Measurements from ENCODE around the gene TSEN34.
"Not testable (repeated sequence)": the region's sequence is repeated elsewhere in the genome, so short reads cannot be mapped to it uniquely, and the experiment has no call there.

The TSEN34 gene

GRCh38 chr19:54190503-54191010, 551 bp upstream of the TSEN34 start:
- Histone ChIP-seq H3K79me2 (ENCODE audit: control insufficient read depth, low read length) (peaks cover 29% of the 10 kb centered on the region), H3K36me3 (ENCODE audit: control insufficient read depth, low read length) (peaks cover 25% of the 10 kb centered on the region)

GRCh38 chr19:54191811-54192453, 824 bp downstream of the TSEN34 start:
- H3K27me3 ChIP-seq (ENCODE audit: control insufficient read depth, low read length): no peaks in the 10 kb centered on the region
- peak overlapping the region; percentile 83 for H3K27ac ChIP-seq (ENCODE audit: low read depth, low read length)
- peak overlapping the region; percentile 85 for H3K4me3 ChIP-seq (ENCODE audit: low read length)
- H4K20me1 ChIP-seq (ENCODE audit: control insufficient read depth, insufficient read depth, low read depth, low read length): peaks cover 4% of the 10 kb centered on the region; the same call in 1 of the 2 replicates
- H3K36me3 ChIP-seq (ENCODE audit: control insufficient read depth, low read length): peaks cover 23% of the 10 kb centered on the region
- H3K9me3 ChIP-seq (ENCODE audit: control insufficient read depth, insufficient read depth, low read length): no peaks in the 10 kb centered on the region
- H3K4me1 ChIP-seq (ENCODE audit: control insufficient read depth, low read length): peaks cover 19% of the 10 kb centered on the region
- H3K4me2 ChIP-seq (ENCODE audit: low read length): peak overlapping the region; percentile 95
- H3F3A ChIP-seq (ENCODE audit: control insufficient read depth, insufficient read depth): no peaks in the 10 kb centered on the region; the same call in 1 of the 2 replicates
- TF ChIP-seq EZH2phosphoT487 (IDR thresholded peaks at IDR 0.05; ENCODE audit: borderline replicate concordance, low read length) (no peak), CTCF (IDR thresholded peaks at IDR 0.05; ENCODE audit: low read depth, low read length, poor library complexity, severe bottlenecking) (no peak)
- peaks cover 29% of the 10 kb centered on the region for H3K79me2 ChIP-seq (ENCODE audit: control insufficient read depth, low read length)
- no peaks in the 10 kb centered on the region for H3K9me2 ChIP-seq (replicated peaks; ENCODE audit: control insufficient read depth, low read length)

More at GRCh38 chr19:54190503-54191010, 551 bp upstream of the TSEN34 start:
- H3F3A ChIP-seq (ENCODE audit: control insufficient read depth, insufficient read depth): no peaks in the 10 kb centered on the region; the same call in 1 of the 2 replicates
- H3K27me3 ChIP-seq (ENCODE audit: control insufficient read depth, low read length): no peaks in the 10 kb centered on the region
- peak overlapping the region; percentile 85 for H3K4me3 ChIP-seq (ENCODE audit: low read length)
- peak overlapping the region; percentile 95 for H3K4me2 ChIP-seq (ENCODE audit: low read length)
- no peaks in the 10 kb centered on the region for H3K9me2 ChIP-seq (replicated peaks; ENCODE audit: control insufficient read depth, low read length)
- H3K27ac ChIP-seq (ENCODE audit: low read depth, low read length): peak overlapping the region; percentile 83
- peaks cover 4% of the 10 kb centered on the region; the same call in 1 of the 2 replicates for H4K20me1 ChIP-seq (ENCODE audit: control insufficient read depth, insufficient read depth, low read depth, low read length)
- no peaks in the 10 kb centered on the region for H3K9me3 ChIP-seq (ENCODE audit: control insufficient read depth, insufficient read depth, low read length)
- H3K4me1 ChIP-seq (ENCODE audit: control insufficient read depth, low read length): peaks cover 19% of the 10 kb centered on the region
- TF ChIP-seq EZH2phosphoT487 (IDR thresholded peaks at IDR 0.05; ENCODE audit: borderline replicate concordance, low read length) (no peak), CTCF (IDR thresholded peaks at IDR 0.05; ENCODE audit: low read depth, low read length, poor library complexity, severe bottlenecking) (no peak)

GRCh38 chr19:54193011-54193410, 1.9 kb downstream of the TSEN34 start:
- Histone ChIP-seq H4K20me1 (ENCODE audit: control insufficient read depth, insufficient read depth, low read depth, low read length) (peaks cover 4% of the 10 kb centered on the region; the same call in 1 of the 2 replicates), H3K27ac (ENCODE audit: low read depth, low read length) (no peak overlapping the region), H3K4me1 (ENCODE audit: control insufficient read depth, low read length) (peaks cover 17% of the 10 kb centered on the region), H3K79me2 (ENCODE audit: control insufficient read depth, low read length) (peaks cover 23% of the 10 kb centered on the region), H3K9me2 (replicated peaks; ENCODE audit: control insufficient read depth, low read length) (no peaks in the 10 kb centered on the region), H3K36me3 (ENCODE audit: control insufficient read depth, low read length) (peaks cover 21% of the 10 kb centered on the region), H3K4me2 (ENCODE audit: low read length) (no peak overlapping the region), H3F3A (ENCODE audit: control insufficient read depth, insufficient read depth) (no peaks in the 10 kb centered on the region; the same call in 1 of the 2 replicates), H3K27me3 (ENCODE audit: control insufficient read depth, low read length) (no peaks in the 10 kb centered on the region), H3K4me3 (ENCODE audit: low read length) (no peak overlapping the region), H3K9me3 (ENCODE audit: control insufficient read depth, insufficient read depth, low read length) (no peaks in the 10 kb centered on the region)
- no peak for TF ChIP-seq EZH2phosphoT487 (IDR thresholded peaks at IDR 0.05; ENCODE audit: borderline replicate concordance, low read length)
- TF ChIP-seq CTCF (IDR thresholded peaks at IDR 0.05; ENCODE audit: low read depth, low read length, poor library complexity, severe bottlenecking): no peak

GRCh38 chr19:54194463-54194862, 3.4 kb downstream of the TSEN34 start:
- not testable (repeated sequence) for H3K9me2 ChIP-seq (replicated peaks; ENCODE audit: control insufficient read depth, low read length); H3K4me3 ChIP-seq (ENCODE audit: low read length); H3K27ac ChIP-seq (ENCODE audit: low read depth, low read length); H3K9me3 ChIP-seq (ENCODE audit: control insufficient read depth, insufficient read depth, low read length); H3K27me3 ChIP-seq (ENCODE audit: control insufficient read depth, low read length); H3K4me2 ChIP-seq (ENCODE audit: low read length); H4K20me1 ChIP-seq (ENCODE audit: control insufficient read depth, insufficient read depth, low read depth, low read length); H3F3A ChIP-seq (ENCODE audit: control insufficient read depth, insufficient read depth)
- Histone ChIP-seq H3K79me2 (ENCODE audit: control insufficient read depth, low read length) (peaks cover 15% of the 10 kb centered on the region), H3K36me3 (ENCODE audit: control insufficient read depth, low read length) (peaks cover 21% of the 10 kb centered on the region), H3K4me1 (ENCODE audit: control insufficient read depth, low read length) (peaks cover 13% of the 10 kb centered on the region)
